H1 (cell line): ENCODE measurements around the gene ANXA4. TPM values are rescaled to one million over a fixed set of nuclear protein-coding genes. Genes with fewer than 3 reads are reported as not detected.

Source experiments
- CTCF ChIA-PET: fragments of 300-600 bp; sonication (Branson Sonifier 250); formaldehyde crosslinking; loops from one replicate; lab custom pipeline; 2021; ENCODE audit not compliant: partially characterized antibody; lab: Charles Lee
- POLR2A ChIA-PET: fragments of 300-600 bp; sonication (Branson Sonifier 250); formaldehyde crosslinking; loops from one replicate; lab custom pipeline; 2021; ENCODE audit warnings: inconsistent platforms; ENCODE audit not compliant: partially characterized antibody; lab: Charles Lee
- DNase-seq, 2 experiments: peaks; one replicate each; pipeline versions ENCODE4 v3.0.0 to v3.0.0-alpha.2; 2010 to 2022; ENCODE audit warnings: low spot score in 2 of 2, low read depth in 1 of 2, mixed read lengths in 1 of 2
- FAIRE-seq: peaks from 2 replicates; lab custom pipeline; 2011; peaks lifted over from hg19 to GRCh38; lab: Jason Lieb, UNC
- H2AFZ ChIP-seq: 2 replicates; pipeline ENCODE4 v1.8.1; 2012; ENCODE audit warnings: low read length, inconsistent platforms
- H2AK5ac ChIP-seq: 2 replicates; pipeline ENCODE4 v1.6.1; 2013; ENCODE audit warnings: low read depth, low read length
- H2BK120ac ChIP-seq: replicated peaks from 2 replicates; pipeline ENCODE3; 2013; ENCODE audit warnings: low read depth, low read length, inconsistent platforms
- H2BK12ac ChIP-seq: 2 replicates; pipeline ENCODE4 v1.6.1; 2013; ENCODE audit warnings: low read depth, low read length
- H2BK15ac ChIP-seq: 2 replicates; pipeline ENCODE4 v1.6.1; 2013; ENCODE audit warnings: low read length
- H2BK20ac ChIP-seq: 2 replicates; pipeline ENCODE4 v1.6.1; 2013; ENCODE audit warnings: low read length
- H2BK5ac ChIP-seq: 2 replicates; pipeline ENCODE4 v1.6.1; 2013; ENCODE audit warnings: low read depth, low read length
- H3K14ac ChIP-seq: 2 replicates; pipeline ENCODE4 v1.6.1; 2013; ENCODE audit warnings: inconsistent platforms; ENCODE audit not compliant: insufficient read length
- H3K18ac ChIP-seq: 2 replicates; pipeline ENCODE4 v1.6.1; 2013; ENCODE audit warnings: low read length; ENCODE audit errors: extremely low read depth
- H3K23ac ChIP-seq: 2 replicates; pipeline ENCODE4 v1.6.1; 2013; ENCODE audit warnings: inconsistent platforms; ENCODE audit not compliant: insufficient read length
- H3K23me2 ChIP-seq: 2 replicates; pipeline ENCODE4 v1.6.1; 2013; ENCODE audit warnings: low read depth, low read length
- H3K27ac ChIP-seq: 2 replicates; pipeline ENCODE4 v1.6.1; 2011; ENCODE audit warnings: low read depth, low read length, inconsistent platforms
- H3K27me3 ChIP-seq, 4 experiments: replicated peaks in 1 of 4; 1 replicate in 1 of 4; 2 replicates in 3 of 4; pipeline versions ENCODE4 v1.6.1 to v1.8.1; 2011 to 2013; ENCODE audit warnings: low read length in 3 of 4, mild to moderate bottlenecking in 3 of 4, inconsistent platforms in 2 of 4, mixed read lengths in 2 of 4, moderate library complexity in 1 of 4; ENCODE audit not compliant: control insufficient read depth in 3 of 4, insufficient read depth in 3 of 4; ENCODE audit errors: extremely low read depth in 1 of 4
- H3K36me3 ChIP-seq, 4 experiments: 2 replicates each; pipeline versions ENCODE4 v1.6.1 to v1.8.1; 2011 to 2013; ENCODE audit warnings: mild to moderate bottlenecking in 4 of 4, low read length in 3 of 4, moderate library complexity in 2 of 4, control low read depth in 1 of 4, inconsistent platforms in 1 of 4; ENCODE audit not compliant: insufficient read depth in 4 of 4, control insufficient read depth in 2 of 4
- H3K4ac ChIP-seq: replicated peaks from 2 replicates; pipeline ENCODE3; 2013; ENCODE audit warnings: low read length, low read depth, mixed read lengths, inconsistent platforms; ENCODE audit not compliant: insufficient read length
- H3K4me1 ChIP-seq, 4 experiments: replicated peaks in 1 of 4; 1 replicate in 1 of 4; 2 replicates in 3 of 4; pipeline versions ENCODE4 v1.6.1 to v1.8.1; 2011 to 2013; ENCODE audit warnings: low read length in 3 of 4, inconsistent platforms in 2 of 4, mixed read lengths in 1 of 4; ENCODE audit not compliant: insufficient read depth in 4 of 4, control insufficient read depth in 3 of 4
- H3K4me2 ChIP-seq, 2 experiments: 2 replicates each; pipeline versions ENCODE4 v1.6.1 to v1.8.1; 2011 to 2013; ENCODE audit warnings: low read depth in 2 of 2, low read length in 2 of 2, control low read depth in 1 of 2, inconsistent platforms in 1 of 2, mild to moderate bottlenecking in 1 of 2; ENCODE audit not compliant: insufficient read depth in 1 of 2
- H3K4me3 ChIP-seq, 4 experiments: fragments of 200-600, 300-600 bp in 1 of 4; sonication (generic), shearing (Covaris generic), sonication (Bioruptor Twin) in 1 of 4; 2 replicates each; pipeline versions ENCODE4 v1.5.1 to v1.8.1; 2011 to 2016; ENCODE audit warnings: low read length in 4 of 4, low read depth in 3 of 4, control low read depth in 2 of 4, inconsistent platforms in 2 of 4, mild to moderate bottlenecking in 2 of 4, mixed read lengths in 1 of 4, moderate library complexity in 1 of 4; ENCODE audit not compliant: insufficient read depth in 2 of 4; ENCODE audit errors: extremely low read depth in 1 of 4
- H3K56ac ChIP-seq: replicated peaks from 2 replicates; pipeline ENCODE3; 2013; ENCODE audit warnings: low read depth, mild to moderate bottlenecking, mixed read lengths, low read length, inconsistent platforms; ENCODE audit not compliant: insufficient read length
- H3K79me1 ChIP-seq: 2 replicates; pipeline ENCODE4 v1.6.1; 2013; ENCODE audit warnings: low read depth, low read length, control low read depth
- H3K79me2 ChIP-seq, 2 experiments: 2 replicates each; pipeline versions ENCODE4 v1.6.1 to v1.8.1; 2012 to 2013; ENCODE audit warnings: low read length in 2 of 2, mild to moderate bottlenecking in 2 of 2, inconsistent platforms in 1 of 2; ENCODE audit not compliant: insufficient read depth in 2 of 2, control insufficient read depth in 1 of 2
- H3K9ac ChIP-seq, 4 experiments: replicated peaks in 1 of 4; 1 replicate in 1 of 4; 2 replicates in 3 of 4; pipeline versions ENCODE4 v1.6.1 to v1.8.1; 2011 to 2013; ENCODE audit warnings: low read depth in 3 of 4, low read length in 3 of 4, control low read depth in 2 of 4, mild to moderate bottlenecking in 2 of 4, moderate library complexity in 2 of 4, inconsistent platforms in 1 of 4; ENCODE audit errors: extremely low read depth in 1 of 4
- H3K9me3 ChIP-seq, 2 experiments: 2 replicates each; pipeline versions ENCODE4 v1.6.1 to v1.8.1; 2012 to 2013; ENCODE audit warnings: mild to moderate bottlenecking in 2 of 2, moderate library complexity in 2 of 2, control low read depth in 1 of 2, inconsistent platforms in 1 of 2, low read depth in 1 of 2, low read length in 1 of 2, mixed read lengths in 1 of 2; ENCODE audit not compliant: insufficient read depth in 2 of 2
- H4K20me1 ChIP-seq, 2 experiments: replicated peaks in 1 of 2; 2 replicates each; pipeline versions ENCODE3 to v1.8.1; 2011 to 2013; ENCODE audit warnings: inconsistent platforms in 2 of 2, low read length in 2 of 2, mild to moderate bottlenecking in 1 of 2; ENCODE audit not compliant: insufficient read depth in 2 of 2, control insufficient read depth in 1 of 2
- H4K5ac ChIP-seq: 2 replicates; pipeline ENCODE4 v1.6.1; 2013; ENCODE audit warnings: low read length, low read depth, mixed read lengths, inconsistent platforms; ENCODE audit not compliant: insufficient read length
- H4K8ac ChIP-seq: 2 replicates; pipeline ENCODE4 v1.8.0; 2013; ENCODE audit warnings: mild to moderate bottlenecking, moderate library complexity, low read length, inconsistent platforms; ENCODE audit not compliant: insufficient read depth; ENCODE audit errors: extremely low read depth
- H4K91ac ChIP-seq: replicated peaks from 2 replicates; pipeline ENCODE3; 2013; ENCODE audit warnings: low read length, mixed read lengths, inconsistent platforms; ENCODE audit not compliant: insufficient read length
- CBX5 ChIP-seq: fragments of 300-800, 300-1000 bp; sonication (generic); IDR thresholded peaks from 2 replicates; pipeline ENCODE4 v1.7.1; 2016; ENCODE audit warnings: antibody characterized with exemption, low read length, low read depth
- CHD2 ChIP-seq: IDR thresholded peaks from 2 replicates; pipeline ENCODE4 v1.6.1; 2012; ENCODE audit warnings: low read length, improper control_type of control experiment
- CREB1 ChIP-seq: IDR thresholded peaks from 2 replicates; pipeline ENCODE4 v1.6.1; 2012; ENCODE audit warnings: inconsistent platforms
- EGR1 ChIP-seq: IDR thresholded peaks from 2 replicates; pipeline ENCODE4 v1.6.1; 2011; ENCODE audit warnings: low read depth, low read length, borderline replicate concordance
- KDM1A ChIP-seq: fragments of 200-600, 300-600 bp; sonication (generic); IDR thresholded peaks from 2 replicates; pipeline ENCODE4 v1.7.1; 2016; ENCODE audit warnings: mild to moderate bottlenecking, low read length, borderline replicate concordance
- MAX ChIP-seq: IDR thresholded peaks from 2 replicates; pipeline ENCODE4 v1.6.1; 2012; ENCODE audit warnings: inconsistent platforms
- POLR2A ChIP-seq, 2 experiments: IDR thresholded peaks; 1 replicate in 1 of 2; 2 replicates in 1 of 2; pipeline ENCODE4 v1.6.1; 2011; ENCODE audit warnings: low read depth in 2 of 2, low read length in 2 of 2, mild to moderate bottlenecking in 2 of 2; ENCODE audit errors: control extremely low read depth in 1 of 2
- POLR2AphosphoS5 ChIP-seq: IDR thresholded peaks from 2 replicates; pipeline ENCODE4 v1.6.1; 2011; ENCODE audit warnings: low read depth, low read length
- POU5F1 ChIP-seq: IDR thresholded peaks from 2 replicates; pipeline ENCODE4 v1.6.1; 2011; ENCODE audit warnings: low read depth, mild to moderate bottlenecking, low read length, moderate library complexity
- RBBP5 ChIP-seq: IDR thresholded peaks from 2 replicates; pipeline ENCODE4 v1.7.1; 2012; ENCODE audit warnings: low read depth, mild to moderate bottlenecking, inconsistent platforms, low read length, moderate library complexity, borderline replicate concordance
- ZNF274 ChIP-seq: IDR thresholded peaks from 2 replicates; pipeline ENCODE4 v1.7.0; 2012; ENCODE audit warnings: low read length, borderline replicate concordance; ENCODE audit errors: extremely low read depth
- WGBS, 2 experiments: shearing (Covaris generic) in 1 of 2; methylation state at CpG; one replicate each; pipeline versions ENCODE4 v1.1.6 to v1.1.7; 2013 to 2015; ENCODE audit warnings: low lambda C conversion rate in 2 of 2, mixed read lengths in 2 of 2, inconsistent platforms in 1 of 2, low coverage in 1 of 2, missing lambda C conversion rate in 1 of 2; ENCODE audit not compliant: insufficient replicate concordance in 2 of 2, insufficient coverage in 1 of 2, insufficient read length in 1 of 2; ENCODE audit errors: extremely low coverage in 1 of 2, missing lambda C conversion rate in 1 of 2; 5-methylcytosine and 5-hydroxymethylcytosine counted together
- polyA plus RNA-seq, 7 experiments: library from polyadenylated mRNA; depleted of rRNA in 3 of 7; stranded (reverse) in 5 of 7; unstranded in 2 of 7; fragments of >200 nt in 5 of 7; fragments of 200-250 nt in 2 of 7; gene quantifications; 1 replicate in 5 of 7; 2 replicates in 1 of 7; 4 replicates in 1 of 7; pipeline versions ENCODE4 v1.2.1 to v1.2.3, GENCODE V29; 2011 to 2013; ENCODE audit warnings: missing spikeins in 2 of 7, mixed read lengths in 2 of 7
- total RNA-seq: library from RNA; stranded (reverse); fragmentation: NEBNext Ultra II Directional; extraction: Animal tissue kit (Norgen Biotek cat#: 25700); gene quantifications from 2 replicates; pipeline ENCODE4 v1.2.1, GENCODE V29; 2021

The ANXA4 gene
- total and polyA plus RNA-seq, 2 of the 8 experiments (the other 6 are each of a cell fraction or from before 2014, with no cell fraction given): 9.4 to 17.6 TPM

GRCh38 chr2:69827796-69828540 is 86.0 kb downstream of the ANXA4 start:
- 91% methylated on average over 9 of the region's 9 CpGs; no CpG with 5 or more reads in 1 of the 2 experiments for WGBS, 2 experiments
- H3K4ac ChIP-seq: no peak overlapping the region
- H3K36me3 ChIP-seq: no peaks in the 10 kb centered on the region; a peak in 1 of 8 replicates
- H3K9ac ChIP-seq: no peak overlapping the region
- H2BK120ac ChIP-seq: no peak overlapping the region
- H4K20me1 ChIP-seq: no peaks in the 10 kb centered on the region
- no peak for FAIRE-seq
- H3K14ac ChIP-seq: no peak overlapping the region
- peak overlapping the region in 1 of 4 experiments; percentile 70; a peak in 1 of 8 replicates for H3K4me3 ChIP-seq
- H3K18ac ChIP-seq: no peak overlapping the region
- CTCF ChIA-PET: interaction anchor here (1.0 to 3.7 kb wide), 3 partner anchors 10 to 103 kb away, joined by 4 to 20 read pairs (median 13); no protein-coding TSS in a partner anchor
- no peak overlapping the region; the same call in 1 of the 2 replicates for H2AK5ac ChIP-seq
- peak overlapping the region; percentile 48 for H4K91ac ChIP-seq
- H3K23me2 ChIP-seq: peaks cover 5% of the 10 kb centered on the region
- no peak overlapping the region for H3K27ac ChIP-seq
- no peaks in the 10 kb centered on the region for H3K9me3 ChIP-seq
- POLR2A ChIA-PET: interaction anchor here (1.2 to 1.5 kb wide), 2 partner anchors 10 to 11 kb away, joined by 3 to 5 read pairs; no protein-coding TSS in a partner anchor
- no peak overlapping the region for H3K56ac ChIP-seq
- H3K4me1 ChIP-seq: peaks cover 0 to 5% (median 4%) of the 10 kb centered on the region in 4 experiments; a peak in 3 of 7 replicates
- no peak overlapping the region for H2BK5ac ChIP-seq
- H3K4me2 ChIP-seq: peak overlapping the region in 1 of 2 experiments; percentile 89; a peak in 1 of 4 replicates
- peak overlapping the region; percentile 52 for H2AFZ ChIP-seq
- peaks cover 5% of the 10 kb centered on the region for H3K79me1 ChIP-seq
- no peak overlapping the region for H2BK20ac ChIP-seq
- H3K79me2 ChIP-seq: peaks cover 3 to 32% of the 10 kb centered on the region in 2 experiments; a peak in 3 of 4 replicates
- H3K23ac ChIP-seq: no peak overlapping the region
- DNase-seq: no peak
- H3K27me3 ChIP-seq: no peaks in the 10 kb centered on the region
- H2BK12ac ChIP-seq: 0 out of 2 replicates have a peak overlapping the region, but pooled peaks have one; percentile 30
- TF ChIP-seq RBBP5 (no peak), CREB1 (no peak), EGR1 (no peak), ZNF274 (no peak), KDM1A (no peak), CHD2 (no peak), POLR2A (IDR thresholded peaks at IDR 0.05; ENCODE audit: control extremely low read depth in 1 of 2, low read depth in 2 of 2, low read length in 2 of 2) (no peak), CBX5 (no peak), POLR2AphosphoS5 (no peak), MAX (no peak), POU5F1 (no peak)
- H4K8ac ChIP-seq: peak overlapping the region; percentile 72; the same call in 1 of the 2 replicates
- no peak overlapping the region for H4K5ac ChIP-seq
- H2BK15ac ChIP-seq: no peak overlapping the region
